ENCODE measurements around the gene FAM32A. TPM values are rescaled to one million over a fixed set of nuclear protein-coding genes. Genes with fewer than 3 reads are reported as not detected.

FAM32A gene
- total RNA-seq, 1 experiment from 2014 or later = 44.6 TPM

- Histone ChIP-seq H3K4me1 (ENCODE audit: control insufficient read depth, insufficient read depth, low read length) (no peaks in the 10 kb centered on the region), H3K36me3 (ENCODE audit: control insufficient read depth, insufficient read depth, low read length) (no peaks in the 10 kb centered on the region), H3K27me3 (ENCODE audit: control insufficient read depth, insufficient read depth, low read length) (no peaks in the 10 kb centered on the region), H3K4me3 (ENCODE audit: low read depth in 2 of 2, low read length in 2 of 2) (no peak overlapping the region), H3K9me3 (ENCODE audit: control insufficient read depth, insufficient read depth, low read depth, low read length) (no peaks in the 10 kb centered on the region), H3K27ac (ENCODE audit: low read length) (no peak overlapping the region)
- in situ Hi-C loops (cut with HindIII; ENCODE audit: low pct_unique_long_range_greater_than_20kb, low sequenced_read_pairs) = no loop called here
- POLR2A ChIA-PET = interaction anchor here (0.6 kb wide), 1 partner anchor 258 kb away, joined by 3 read pairs; no protein-coding TSS in a partner anchor
- BruUV-seq (replicated peaks) = no TSS peak
- DNase-seq (ENCODE audit: low read depth, low spot score) = no peak
- CTCF ChIA-PET = no interaction called here
- no peak for TF ChIP-seq SIN3A (IDR thresholded peaks at IDR 0.05; ENCODE audit: borderline replicate concordance, insufficient read depth, low read depth, low read length)
- TF ChIP-seq CTCF (IDR thresholded peaks at IDR 0.05) = no peak
- TF ChIP-seq REST (IDR thresholded peaks at IDR 0.05; ENCODE audit: insufficient read depth in 1 of 2, low read depth in 2 of 2, low read length in 1 of 2) = no peak
- TF ChIP-seq TCF7L2 (IDR thresholded peaks at IDR 0.05; ENCODE audit: low read depth, low read length) = no peak
- no peak for TF ChIP-seq POLR2AphosphoS5 (IDR thresholded peaks at IDR 0.05; ENCODE audit: low read depth, low read length)
- ATAC-seq = no peak
- intact Hi-C loops (cut with micrococcal nuclease; ENCODE audit: unreplicated experiment) = no loop called here
Measured at GRCh38 chr19:16168465-16169081, 16.6 kb upstream of the FAM32A start.

GRCh38 chr19:16170134-16170533 is 15.1 kb upstream of the FAM32A start:
- in situ Hi-C loops (cut with HindIII; ENCODE audit: low pct_unique_long_range_greater_than_20kb, low sequenced_read_pairs) = no loop called here
- H3K27ac ChIP-seq (ENCODE audit: low read length) = no peak overlapping the region
- no peaks in the 10 kb centered on the region for H3K36me3 ChIP-seq (ENCODE audit: control insufficient read depth, insufficient read depth, low read length)
- no peaks in the 10 kb centered on the region for H3K27me3 ChIP-seq (ENCODE audit: control insufficient read depth, insufficient read depth, low read length)
- ATAC-seq (no peak; the same call in 1 of the 2 replicates), DNase-seq (ENCODE audit: low read depth, low spot score) (no peak)
- no peaks in the 10 kb centered on the region for H3K4me1 ChIP-seq (ENCODE audit: control insufficient read depth, insufficient read depth, low read length)
- ChIA-PET CTCF (no interaction called here), POLR2A (interaction anchor here (0.6 kb wide), 1 partner anchor 135 kb away, joined by 7 read pairs; no protein-coding TSS in a partner anchor)
- intact Hi-C loops (cut with micrococcal nuclease; ENCODE audit: unreplicated experiment) = no loop called here
- no peak for TF ChIP-seq SIN3A (IDR thresholded peaks at IDR 0.05; ENCODE audit: borderline replicate concordance, insufficient read depth, low read depth, low read length)
- TF ChIP-seq POLR2AphosphoS5 (IDR thresholded peaks at IDR 0.05; ENCODE audit: low read depth, low read length) = no peak
- no peak for TF ChIP-seq REST (IDR thresholded peaks at IDR 0.05; ENCODE audit: insufficient read depth in 1 of 2, low read depth in 2 of 2, low read length in 1 of 2)
- H3K9me3 ChIP-seq (ENCODE audit: control insufficient read depth, insufficient read depth, low read depth, low read length) = no peaks in the 10 kb centered on the region
- H3K4me3 ChIP-seq (ENCODE audit: low read depth in 2 of 2, low read length in 2 of 2) = no peak overlapping the region
- BruUV-seq (replicated peaks) = no TSS peak
